COLO668 (cell line): ENCODE data around the gene CUEDC1.
"Not testable (repeated sequence)": the region's sequence is repeated elsewhere in the genome, so short reads cannot be mapped to it uniquely, and the experiment has no call there.

Experiments used
- DNase-seq: peaks from one replicate; lab custom pipeline; 2025; ENCODE audit not compliant: unreplicated experiment; lab: John Stamatoyannopoulos, UW

The CUEDC1 gene

DNA sequence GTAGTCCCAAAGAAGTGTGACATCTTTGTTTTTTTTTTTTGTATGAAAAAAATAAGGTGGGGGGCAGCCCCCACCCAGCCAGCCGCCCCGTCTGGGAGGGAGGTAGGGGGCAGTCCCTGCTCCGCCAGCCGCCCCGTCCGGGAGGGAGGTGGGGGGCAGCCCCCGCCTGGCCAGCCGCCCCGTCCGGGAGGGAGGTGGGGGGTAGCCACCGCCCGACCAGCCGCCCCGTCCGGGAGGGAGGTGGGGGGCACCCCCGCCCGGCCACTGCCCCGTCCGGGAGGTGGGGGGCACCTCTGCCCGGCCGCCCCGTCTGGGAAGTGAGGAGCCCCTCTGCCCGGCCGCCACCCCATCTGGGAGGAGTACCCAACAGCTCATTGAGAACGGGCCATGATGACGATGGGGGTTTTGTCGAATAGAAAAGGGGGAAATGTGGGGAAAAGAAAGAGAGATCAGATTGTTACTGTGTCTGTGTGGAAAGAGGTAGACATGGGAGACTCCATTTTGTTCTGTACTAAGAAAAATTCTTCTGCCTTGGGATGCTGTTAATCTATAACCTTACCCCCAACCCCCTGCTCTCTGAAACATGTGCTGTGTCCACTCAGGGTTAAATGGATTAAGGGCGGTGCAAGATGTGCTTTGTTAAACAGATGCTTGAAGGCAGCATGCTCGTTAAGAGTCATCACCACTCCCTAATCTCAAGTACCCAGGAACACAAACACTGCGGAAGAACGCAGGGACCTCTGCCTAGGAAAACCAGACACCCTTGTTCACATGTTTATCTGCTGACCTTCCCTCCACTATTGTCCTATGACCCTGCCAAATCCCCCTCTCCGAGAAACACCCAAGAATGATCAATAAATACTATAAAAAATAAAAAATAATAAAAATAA is 108.9 kb downstream of the CUEDC1 start:
- not testable (repeated sequence) for DNase-seq

DNA sequence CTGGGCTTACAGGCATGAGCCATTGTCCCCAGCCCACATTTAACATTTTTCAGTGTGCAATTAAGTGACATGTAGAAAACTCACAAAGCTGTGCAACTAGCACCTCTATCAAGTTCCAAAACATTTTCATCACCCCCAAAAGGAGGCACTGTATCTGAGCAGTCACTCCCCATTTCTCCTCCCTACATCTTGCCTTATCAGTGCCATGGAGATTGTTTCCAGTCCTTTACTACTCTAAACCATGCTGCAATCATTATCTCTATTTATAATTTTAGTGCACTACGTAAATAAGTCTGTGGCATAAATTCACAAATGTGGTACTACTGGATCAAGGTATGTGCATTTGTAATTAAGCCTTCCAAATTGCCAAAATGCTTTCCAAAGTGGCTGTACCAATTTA is 112.9 kb downstream of the CUEDC1 start:
- no peak for DNase-seq

DNA sequence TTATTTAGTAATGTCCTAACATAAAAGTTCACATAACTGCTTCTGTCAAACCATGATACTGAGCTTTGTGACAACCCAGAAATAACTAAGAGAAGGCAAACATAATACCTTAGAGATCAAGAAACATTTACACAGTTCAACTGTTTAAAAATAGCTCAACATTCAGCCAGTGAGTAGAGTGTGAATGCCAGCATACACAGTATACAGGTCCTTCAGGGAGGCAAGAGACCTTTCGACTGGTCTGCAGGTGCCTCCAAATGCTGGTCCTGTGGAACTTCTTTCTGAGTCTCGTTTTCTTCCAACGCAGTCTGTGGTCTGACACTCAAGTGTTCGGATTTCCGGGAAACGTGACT is 115.7 kb downstream of the CUEDC1 start:
- no peak for DNase-seq

- no peak for DNase-seq
Observed at GRCh38 chr17:57838857-57839570, 116.2 kb downstream of the CUEDC1 start.

DNA sequence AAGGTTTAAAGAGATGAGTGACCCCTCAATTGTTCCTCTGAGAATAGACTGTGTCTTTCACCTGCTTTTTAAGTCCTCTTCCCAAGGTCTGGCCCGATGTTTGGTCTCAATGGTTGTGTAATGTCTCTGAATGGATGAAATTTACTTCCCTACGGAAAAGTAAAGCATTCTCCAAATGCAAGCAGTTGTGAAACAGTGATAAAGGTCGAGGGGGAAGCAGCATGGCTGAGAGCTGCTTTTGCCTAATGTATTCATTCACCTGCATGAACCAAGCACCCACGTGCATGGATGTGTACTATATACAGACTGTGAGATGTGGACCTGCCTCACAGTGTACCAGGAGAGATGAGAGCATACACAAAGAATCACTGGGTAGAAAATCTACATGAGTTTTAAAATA is 116.8 kb downstream of the CUEDC1 start:
- no peak for DNase-seq

GRCh38 chr17:57835333-57835900 is 119.8 kb downstream of the CUEDC1 start:
- no peak for DNase-seq

GRCh38 chr17:57834146-57834741 is 121.0 kb downstream of the CUEDC1 start:
- DNase-seq = peak; percentile 3

- peak; percentile 55 for DNase-seq
Observed at GRCh38 chr17:57833179-57833939, 121.9 kb downstream of the CUEDC1 start.

GRCh38 chr17:57832314-57833178 is 122.7 kb downstream of the CUEDC1 start:
- no peak for DNase-seq

- DNase-seq = no peak
Observed at GRCh38 chr17:57830880-57831279, 124.3 kb downstream of the CUEDC1 start.

DNA sequence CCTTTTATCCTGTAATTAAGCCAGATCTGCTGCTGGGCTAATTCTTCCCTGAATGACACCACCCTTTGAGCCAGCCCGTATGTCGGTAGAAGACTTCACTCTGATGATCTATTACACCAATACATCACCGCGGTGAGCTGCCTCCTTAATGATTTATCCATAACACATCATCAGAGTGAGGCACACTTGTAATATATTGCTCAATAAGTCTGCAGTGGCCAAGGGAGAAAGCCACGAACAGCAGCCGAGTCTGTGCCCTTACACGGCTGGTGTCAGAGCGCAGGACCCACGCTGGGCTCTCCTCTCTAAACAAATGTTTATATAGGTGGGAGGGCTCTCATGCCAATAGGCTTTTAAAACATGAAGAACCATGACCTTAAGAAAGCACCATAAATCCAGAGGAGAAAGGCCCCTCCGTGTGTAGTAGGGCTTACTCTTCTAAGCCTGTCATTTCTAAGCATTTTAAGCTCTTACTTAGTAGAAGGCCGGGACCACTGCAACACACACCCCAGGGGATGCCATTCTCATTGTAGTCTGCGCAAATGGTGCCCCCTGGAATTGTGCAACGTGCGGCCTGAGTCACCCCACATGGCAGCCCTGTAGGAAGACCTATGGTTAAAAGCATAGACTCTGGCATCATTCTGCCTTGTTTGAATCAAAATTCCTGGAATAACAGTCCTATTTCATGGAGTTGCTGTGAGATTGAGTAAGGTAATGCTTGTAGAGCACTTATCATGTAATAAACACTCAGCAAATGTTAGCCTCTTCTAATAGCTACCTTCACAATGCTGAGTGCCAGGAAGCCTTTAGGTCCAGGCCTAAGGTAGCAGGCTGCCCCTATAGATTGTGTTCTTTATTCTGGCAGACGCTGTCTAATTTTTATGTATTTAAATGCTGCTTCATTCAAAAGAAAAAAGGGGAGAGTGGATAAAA is 131.5 kb downstream of the CUEDC1 start:
- DNase-seq = no peak

GRCh38 chr17:57819867-57820266 is 135.3 kb downstream of the CUEDC1 start:
- DNase-seq = no peak

DNA sequence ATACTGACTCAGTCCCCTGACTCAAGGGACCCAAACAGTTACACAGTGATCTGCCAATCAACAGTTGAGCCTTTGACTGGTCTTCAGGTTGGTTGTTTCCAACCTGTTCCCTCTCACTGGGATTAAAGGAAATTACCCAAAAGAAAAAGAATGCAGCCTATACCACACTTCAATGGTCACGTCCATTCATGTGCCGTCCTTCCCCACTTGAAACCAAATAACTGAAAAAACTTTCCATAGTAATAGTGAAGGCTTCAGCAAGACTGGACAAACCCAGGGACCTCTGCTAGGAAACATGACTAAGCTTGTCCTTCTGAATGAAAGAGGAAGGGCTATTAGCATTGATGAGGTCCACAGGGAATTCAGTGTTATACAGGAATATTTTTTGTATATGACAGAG is 135.9 kb downstream of the CUEDC1 start:
- no peak for DNase-seq

GRCh38 chr17:57818066-57818465 is 137.1 kb downstream of the CUEDC1 start:
- no peak for DNase-seq

DNA sequence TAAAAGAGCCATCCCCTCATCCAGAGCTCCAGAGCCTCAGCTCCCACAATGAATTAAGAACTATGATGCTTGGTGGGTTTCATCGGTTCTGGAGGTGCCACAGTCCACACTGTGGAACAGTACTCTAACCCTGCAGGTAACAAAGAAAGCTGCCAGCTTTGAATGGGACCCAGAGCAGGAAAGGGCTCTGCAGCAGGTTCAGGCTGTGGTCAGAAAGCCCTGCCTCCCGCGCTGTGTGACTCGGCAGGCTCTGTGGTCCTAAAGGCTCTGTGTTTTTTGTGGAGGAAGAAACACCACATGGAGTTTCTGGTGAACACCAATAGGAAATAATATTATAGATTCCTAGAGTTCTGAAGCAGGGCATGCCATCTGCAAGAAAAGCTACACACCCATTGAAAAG is 137.9 kb downstream of the CUEDC1 start:
- DNase-seq = no peak

- no peak for DNase-seq
Observed at GRCh38 chr17:57814421-57814820, 140.8 kb downstream of the CUEDC1 start.

- no peak for DNase-seq
Observed at GRCh38 chr17:57811638-57812280, 143.5 kb downstream of the CUEDC1 start.
